K562 (cell line): Measurements from ENCODE around the gene MBD1. TPM values are rescaled to one million over a fixed set of nuclear protein-coding genes. Genes with fewer than 3 reads are reported as not detected.
A peak's percentile ranks its signal among the peaks of the same experiment; 100 is the strongest.

Experiments
- CHD4 ChIP-seq: fragments of 200-600 bp; sonication (generic); IDR thresholded peaks from 3 replicates; pipeline ENCODE4 v1.6.1; 2012; ENCODE audit warnings: low read depth, mild to moderate bottlenecking, mixed read lengths, low read length, inconsistent platforms; ENCODE audit not compliant: insufficient read depth, insufficient replicate concordance, poor library complexity, severe bottlenecking
- DDX20 ChIP-seq: fragments of 450-650 bp; IDR thresholded peaks from 2 replicates; pipeline ENCODE4 v1.6.1; 2016; ENCODE audit warnings: missing genetic modification characterization, low read depth, mild to moderate bottlenecking, missing compliant biosample characterization, moderate library complexity
- GABPB1 ChIP-seq: sonication (generic); formaldehyde crosslinking; IDR thresholded peaks from 2 replicates; pipeline ENCODE4 v1.8.0; 2022; ENCODE audit warnings: mild to moderate bottlenecking, missing genetic modification reagents
- GATAD2B ChIP-seq: fragments of 450-650 bp; IDR thresholded peaks from 2 replicates; pipeline ENCODE4 v1.6.1; 2017; ENCODE audit warnings: mild to moderate bottlenecking, borderline replicate concordance
- HDGF ChIP-seq: fragments of 450-650 bp; IDR thresholded peaks from 2 replicates; pipeline ENCODE4 v1.6.1; 2016
- JUNB ChIP-seq: fragments of 450-650 bp; formaldehyde crosslinking; conservative IDR thresholded peaks from 2 replicates; pipeline ENCODE4 v1.4.0; 2020; ENCODE audit warnings: mild to moderate bottlenecking
- KLF1 ChIP-seq: fragments of 450-650 bp; IDR thresholded peaks from 2 replicates; pipeline ENCODE4 v1.6.1; 2016; ENCODE audit warnings: missing genetic modification characterization, missing compliant biosample characterization
- KLF13 ChIP-seq: fragments of 450-650 bp; IDR thresholded peaks from 2 replicates; pipeline ENCODE4 v1.6.1; 2016; ENCODE audit warnings: missing genetic modification characterization, low read depth, mild to moderate bottlenecking, missing compliant biosample characterization, moderate library complexity, borderline replicate concordance
- LEF1 ChIP-seq: fragments of 450-650 bp; IDR thresholded peaks from 2 replicates; pipeline ENCODE4 v1.6.1; 2016; ENCODE audit warnings: mild to moderate bottlenecking
- MEIS2 ChIP-seq: fragments of 450-650 bp; IDR thresholded peaks from 2 replicates; pipeline ENCODE4 v1.6.1; 2014; ENCODE audit warnings: mild to moderate bottlenecking; ENCODE audit not compliant: partially characterized antibody
- NCOA6 ChIP-seq: fragments of 450-650 bp; IDR thresholded peaks from 2 replicates; pipeline ENCODE4 v1.6.1; 2017; ENCODE audit warnings: mild to moderate bottlenecking
- OTX1 ChIP-seq: fragments of 450-650 bp; formaldehyde crosslinking; IDR thresholded peaks from 2 replicates; pipeline ENCODE4 v1.4.0; 2022; ENCODE audit warnings: mild to moderate bottlenecking
- TRIM24 ChIP-seq, 2 experiments: fragments of 450-650 bp; IDR thresholded peaks; 2 replicates each; pipeline ENCODE4 v1.6.1; 2016
- ZNF232 ChIP-seq: sonication (generic); formaldehyde crosslinking; IDR thresholded peaks from 2 replicates; pipeline ENCODE4 v1.8.0; 2022; ENCODE audit warnings: mild to moderate bottlenecking, missing genetic modification reagents
- polyA plus RNA-seq, 8 experiments: library from polyadenylated mRNA; depleted of rRNA in 4 of 8; stranded (reverse) in 5 of 8; unstranded in 3 of 8; fragments of >200 nt; fragmentation: Nextera tagmentation in 2 of 8; fragmentation: Illumina TruSeq in 1 of 8; extraction: Ambion mirVana in 2 of 8; extraction: Trizol in 1 of 8; gene quantifications; 2 replicates each; pipeline versions ENCODE4 v1.2.1 to v1.2.3, GENCODE V29; 2011 to 2014; ENCODE audit warnings: inconsistent platforms in 1 of 8, missing spikeins in 1 of 8
- total RNA-seq, 7 experiments: library from RNA; depleted of rRNA in 6 of 7; stranded (reverse); fragments of >200 nt in 6 of 7; fragmentation: Illumina TruSeq in 2 of 7; extraction: Trizol in 2 of 7; gene quantifications; 2 replicates each; pipeline versions ENCODE4 v1.2.1 to v1.2.3, GENCODE V29; 2011 to 2021; ENCODE audit warnings: low replicate concordance in 1 of 7
- TF ChIP-seq, protein P1 (sequence below): fragments of 450-650 bp; IDR thresholded peaks from 2 replicates; pipeline ENCODE4 v1.6.1; 2017; ENCODE audit warnings: antibody characterized with exemption, mild to moderate bottlenecking
- TF ChIP-seq, protein P2 (sequence below): fragments of 450-650 bp; IDR thresholded peaks from 2 replicates; pipeline ENCODE4 v1.6.1; 2018; ENCODE audit warnings: mild to moderate bottlenecking, low read depth; ENCODE audit not compliant: partially characterized antibody
- TF ChIP-seq, protein P3 (sequence below): fragments of 450-650 bp; IDR thresholded peaks from 2 replicates; pipeline ENCODE4 v1.6.1; 2016; ENCODE audit warnings: mild to moderate bottlenecking
- TF ChIP-seq, protein P4 (sequence below): fragments of 450-650 bp; IDR thresholded peaks from 2 replicates; pipeline ENCODE4 v1.6.1; 2016; ENCODE audit warnings: antibody characterized with exemption

Gene MBD1
- total and polyA plus RNA-seq, 9 of the 15 experiments (the other 6 are each of a cell fraction or from before 2014, with no cell fraction given), result 3.0 to 59.7 (median 31.7) TPM

DNA sequence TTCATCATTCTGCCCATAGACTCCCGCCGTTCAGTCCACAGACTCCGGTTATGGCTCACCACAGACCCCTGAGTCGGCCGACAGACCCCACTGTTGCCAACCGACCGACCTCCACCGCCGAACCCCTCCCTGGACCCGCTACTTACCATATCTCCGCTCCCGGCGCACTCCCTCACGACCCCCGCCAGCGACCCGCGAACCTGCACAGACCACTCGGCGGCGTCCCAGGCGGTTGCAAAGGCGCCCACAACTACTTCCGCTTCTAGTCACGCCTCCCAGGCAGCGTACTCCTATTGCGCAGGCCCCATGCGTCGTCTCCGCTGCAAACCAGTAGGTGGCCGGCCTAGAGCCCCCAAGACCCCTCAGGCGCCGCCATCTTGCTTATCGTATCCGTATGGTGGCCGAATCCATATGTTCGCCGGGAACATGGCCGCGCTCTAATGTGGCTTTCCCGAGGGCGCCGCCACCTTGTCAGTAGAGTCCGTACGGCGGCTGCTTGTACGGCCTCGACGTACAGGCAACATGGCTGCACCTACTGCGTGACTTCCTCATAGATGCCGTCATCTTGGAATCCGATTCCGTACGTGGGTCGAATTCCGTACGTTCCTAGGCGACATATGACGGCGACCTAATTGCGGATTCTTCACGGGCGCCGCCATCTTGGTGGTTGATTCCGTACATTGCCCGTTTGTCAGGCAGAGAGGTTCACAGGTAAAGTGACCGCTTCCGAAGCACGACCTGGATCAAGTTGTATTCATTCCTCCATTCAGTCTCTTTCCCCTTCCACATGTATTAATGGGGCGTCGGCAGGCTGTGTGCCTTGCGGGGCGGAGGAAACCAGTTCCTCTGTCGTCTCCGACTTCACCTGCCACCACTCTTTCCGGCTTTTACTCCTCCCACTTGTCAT is 6.4 kb upstream of the MBD1 start, which contains the start of gene CXXC1 (continued):
- TF ChIP-seq, protein P1, sequence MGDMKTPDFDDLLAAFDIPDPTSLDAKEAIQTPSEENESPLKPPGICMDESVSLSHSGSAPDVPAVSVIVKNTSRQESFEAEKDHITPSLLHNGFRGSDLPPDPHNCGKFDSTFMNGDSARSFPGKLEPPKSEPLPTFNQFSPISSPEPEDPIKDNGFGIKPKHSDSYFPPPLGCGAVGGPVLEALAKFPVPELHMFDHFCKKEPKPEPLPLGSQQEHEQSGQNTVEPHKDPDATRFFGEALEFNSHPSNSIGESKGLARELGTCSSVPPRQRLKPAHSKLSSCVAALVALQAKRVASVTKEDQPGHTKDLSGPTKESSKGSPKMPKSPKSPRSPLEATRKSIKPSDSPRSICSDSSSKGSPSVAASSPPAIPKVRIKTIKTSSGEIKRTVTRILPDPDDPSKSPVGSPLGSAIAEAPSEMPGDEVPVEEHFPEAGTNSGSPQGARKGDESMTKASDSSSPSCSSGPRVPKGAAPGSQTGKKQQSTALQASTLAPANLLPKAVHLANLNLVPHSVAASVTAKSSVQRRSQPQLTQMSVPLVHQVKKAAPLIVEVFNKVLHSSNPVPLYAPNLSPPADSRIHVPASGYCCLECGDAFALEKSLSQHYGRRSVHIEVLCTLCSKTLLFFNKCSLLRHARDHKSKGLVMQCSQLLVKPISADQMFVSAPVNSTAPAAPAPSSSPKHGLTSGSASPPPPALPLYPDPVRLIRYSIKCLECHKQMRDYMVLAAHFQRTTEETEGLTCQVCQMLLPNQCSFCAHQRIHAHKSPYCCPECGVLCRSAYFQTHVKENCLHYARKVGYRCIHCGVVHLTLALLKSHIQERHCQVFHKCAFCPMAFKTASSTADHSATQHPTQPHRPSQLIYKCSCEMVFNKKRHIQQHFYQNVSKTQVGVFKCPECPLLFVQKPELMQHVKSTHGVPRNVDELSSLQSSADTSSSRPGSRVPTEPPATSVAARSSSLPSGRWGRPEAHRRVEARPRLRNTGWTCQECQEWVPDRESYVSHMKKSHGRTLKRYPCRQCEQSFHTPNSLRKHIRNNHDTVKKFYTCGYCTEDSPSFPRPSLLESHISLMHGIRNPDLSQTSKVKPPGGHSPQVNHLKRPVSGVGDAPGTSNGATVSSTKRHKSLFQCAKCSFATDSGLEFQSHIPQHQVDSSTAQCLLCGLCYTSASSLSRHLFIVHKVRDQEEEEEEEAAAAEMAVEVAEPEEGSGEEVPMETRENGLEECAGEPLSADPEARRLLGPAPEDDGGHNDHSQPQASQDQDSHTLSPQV, result no peak
- no peak; the same call in 1 of the 2 replicates for TF ChIP-seq NCOA6
- no peak for TF ChIP-seq ZNF232
- TF ChIP-seq CHD4, result no peak
- TF ChIP-seq, protein P2, sequence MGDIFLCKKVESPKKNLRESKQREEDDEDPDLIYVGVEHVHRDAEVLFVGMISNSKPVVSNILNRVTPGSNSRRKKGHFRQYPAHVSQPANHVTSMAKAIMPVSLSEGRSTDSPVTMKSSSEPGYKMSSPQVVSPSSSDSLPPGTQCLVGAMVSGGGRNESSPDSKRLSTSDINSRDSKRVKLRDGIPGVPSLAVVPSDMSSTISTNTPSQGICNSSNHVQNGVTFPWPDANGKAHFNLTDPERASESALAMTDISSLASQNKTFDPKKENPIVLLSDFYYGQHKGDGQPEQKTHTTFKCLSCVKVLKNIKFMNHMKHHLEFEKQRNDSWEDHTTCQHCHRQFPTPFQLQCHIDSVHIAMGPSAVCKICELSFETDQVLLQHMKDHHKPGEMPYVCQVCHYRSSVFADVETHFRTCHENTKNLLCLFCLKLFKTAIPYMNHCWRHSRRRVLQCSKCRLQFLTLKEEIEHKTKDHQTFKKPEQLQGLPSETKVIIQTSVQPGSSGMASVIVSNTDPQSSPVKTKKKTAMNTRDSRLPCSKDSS, result no peak
- 0 out of 2 replicates have a peak, but pooled peaks have one; percentile 26 for TF ChIP-seq KLF1
- TF ChIP-seq MEIS2, result no peak
- no peak for TF ChIP-seq TRIM24 (IDR thresholded peaks at IDR 0.05)
- TF ChIP-seq LEF1, result no peak
- no peak for TF ChIP-seq GATAD2B
- TF ChIP-seq KLF13 (tag), result peak; percentile 22; the same call in 1 of the 2 replicates
- TF ChIP-seq, protein P3, sequence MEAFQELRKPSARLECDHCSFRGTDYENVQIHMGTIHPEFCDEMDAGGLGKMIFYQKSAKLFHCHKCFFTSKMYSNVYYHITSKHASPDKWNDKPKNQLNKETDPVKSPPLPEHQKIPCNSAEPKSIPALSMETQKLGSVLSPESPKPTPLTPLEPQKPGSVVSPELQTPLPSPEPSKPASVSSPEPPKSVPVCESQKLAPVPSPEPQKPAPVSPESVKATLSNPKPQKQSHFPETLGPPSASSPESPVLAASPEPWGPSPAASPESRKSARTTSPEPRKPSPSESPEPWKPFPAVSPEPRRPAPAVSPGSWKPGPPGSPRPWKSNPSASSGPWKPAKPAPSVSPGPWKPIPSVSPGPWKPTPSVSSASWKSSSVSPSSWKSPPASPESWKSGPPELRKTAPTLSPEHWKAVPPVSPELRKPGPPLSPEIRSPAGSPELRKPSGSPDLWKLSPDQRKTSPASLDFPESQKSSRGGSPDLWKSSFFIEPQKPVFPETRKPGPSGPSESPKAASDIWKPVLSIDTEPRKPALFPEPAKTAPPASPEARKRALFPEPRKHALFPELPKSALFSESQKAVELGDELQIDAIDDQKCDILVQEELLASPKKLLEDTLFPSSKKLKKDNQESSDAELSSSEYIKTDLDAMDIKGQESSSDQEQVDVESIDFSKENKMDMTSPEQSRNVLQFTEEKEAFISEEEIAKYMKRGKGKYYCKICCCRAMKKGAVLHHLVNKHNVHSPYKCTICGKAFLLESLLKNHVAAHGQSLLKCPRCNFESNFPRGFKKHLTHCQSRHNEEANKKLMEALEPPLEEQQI, result no peak
- TF ChIP-seq OTX1 (CRISPR knock-in tag), result no peak
- no peak for TF ChIP-seq HDGF
- TF ChIP-seq DDX20 (tag), result peak; percentile 69; the same call in 1 of the 2 replicates
- TF ChIP-seq, protein P4, sequence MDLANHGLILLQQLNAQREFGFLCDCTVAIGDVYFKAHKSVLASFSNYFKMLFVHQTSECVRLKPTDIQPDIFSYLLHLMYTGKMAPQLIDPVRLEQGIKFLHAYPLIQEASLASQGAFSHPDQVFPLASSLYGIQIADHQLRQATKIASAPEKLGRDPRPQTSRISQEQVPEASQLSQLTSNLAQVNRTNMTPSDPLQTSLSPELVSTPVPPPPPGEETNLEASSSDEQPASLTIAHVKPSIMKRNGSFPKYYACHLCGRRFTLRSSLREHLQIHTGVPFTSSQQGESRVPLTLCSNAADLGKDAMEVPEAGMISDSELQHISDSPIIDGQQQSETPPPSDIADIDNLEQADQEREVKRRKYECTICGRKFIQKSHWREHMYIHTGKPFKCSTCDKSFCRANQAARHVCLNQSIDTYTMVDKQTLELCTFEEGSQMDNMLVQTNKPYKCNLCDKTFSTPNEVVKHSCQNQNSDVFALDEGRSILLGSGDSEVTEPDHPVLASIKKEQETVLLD, result peak; percentile 87
- peak; percentile 87 for TF ChIP-seq GABPB1 (CRISPR knock-in tag)
- no peak for TF ChIP-seq JUNB
